Measurements from ENCODE around the gene CCL14.

DNA sequence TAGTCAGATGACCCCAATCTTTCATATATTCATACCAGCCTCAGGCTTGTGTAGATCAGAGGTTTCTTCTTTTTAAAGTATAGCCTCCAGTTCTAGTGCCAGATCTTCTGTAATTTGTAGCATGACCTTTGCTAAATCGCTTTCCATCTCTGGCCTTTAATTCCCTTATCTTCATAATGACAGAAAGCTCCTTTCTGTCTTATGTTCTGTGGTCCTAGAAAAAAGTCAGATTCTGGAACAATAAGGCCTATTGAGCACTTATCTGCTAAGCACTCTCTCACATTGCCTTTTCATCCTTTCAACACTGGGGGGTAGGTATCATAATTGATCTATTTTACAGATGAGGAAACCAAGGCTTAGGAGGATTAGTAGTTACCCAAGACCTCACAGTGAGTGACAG, 14.5 kb downstream of the CCL14 start:
- TF ChIP-seq CTCF (optimal IDR thresholded peaks at IDR 0.05 in 1 of 3, IDR thresholded peaks at IDR 0.05 in 1 of 3, conservative IDR thresholded peaks at IDR 0.05 in 1 of 3; ENCODE audit: extremely low read depth in 1 of 3, insufficient read depth in 2 of 3, low read length in 3 of 3) (no peak), EZH2 (IDR thresholded peaks at IDR 0.05; ENCODE audit: low read length) (no peak)
